ENCODE data around the gene SLC35G3.
"Not testable (repeated sequence)": the region's sequence is repeated elsewhere in the genome, so short reads cannot be mapped to it uniquely, and the experiment has no call there.

DNA sequence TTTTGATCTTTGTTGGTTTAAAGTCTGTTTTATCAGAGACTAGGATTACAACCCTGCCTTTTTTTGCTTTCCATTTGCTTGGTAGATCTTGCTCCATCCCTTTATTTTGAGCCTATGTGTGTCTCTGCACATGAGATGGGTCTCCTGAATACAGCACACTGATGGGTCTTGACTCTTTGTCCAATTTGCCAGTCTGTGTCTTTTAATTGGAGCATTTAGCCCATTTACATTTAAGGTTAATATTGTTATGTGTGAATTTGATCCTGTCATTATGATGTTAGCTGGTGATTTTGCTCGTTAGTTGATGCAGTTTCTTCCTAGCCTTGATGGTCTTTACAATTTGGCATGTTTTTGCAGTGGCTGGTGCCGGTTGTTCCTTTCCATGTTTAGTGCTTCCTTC is 8.4 kb upstream of the SLC35G3 start:
- TF ChIP-seq, protein P1, sequence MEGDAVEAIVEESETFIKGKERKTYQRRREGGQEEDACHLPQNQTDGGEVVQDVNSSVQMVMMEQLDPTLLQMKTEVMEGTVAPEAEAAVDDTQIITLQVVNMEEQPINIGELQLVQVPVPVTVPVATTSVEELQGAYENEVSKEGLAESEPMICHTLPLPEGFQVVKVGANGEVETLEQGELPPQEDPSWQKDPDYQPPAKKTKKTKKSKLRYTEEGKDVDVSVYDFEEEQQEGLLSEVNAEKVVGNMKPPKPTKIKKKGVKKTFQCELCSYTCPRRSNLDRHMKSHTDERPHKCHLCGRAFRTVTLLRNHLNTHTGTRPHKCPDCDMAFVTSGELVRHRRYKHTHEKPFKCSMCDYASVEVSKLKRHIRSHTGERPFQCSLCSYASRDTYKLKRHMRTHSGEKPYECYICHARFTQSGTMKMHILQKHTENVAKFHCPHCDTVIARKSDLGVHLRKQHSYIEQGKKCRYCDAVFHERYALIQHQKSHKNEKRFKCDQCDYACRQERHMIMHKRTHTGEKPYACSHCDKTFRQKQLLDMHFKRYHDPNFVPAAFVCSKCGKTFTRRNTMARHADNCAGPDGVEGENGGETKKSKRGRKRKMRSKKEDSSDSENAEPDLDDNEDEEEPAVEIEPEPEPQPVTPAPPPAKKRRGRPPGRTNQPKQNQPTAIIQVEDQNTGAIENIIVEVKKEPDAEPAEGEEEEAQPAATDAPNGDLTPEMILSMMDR (IDR thresholded peaks at IDR 0.05; ENCODE audit: low read depth, low read length, missing input control) = not testable (repeated sequence)
- TF ChIP-seq SP1 (IDR thresholded peaks at IDR 0.05); GABPA (IDR thresholded peaks at IDR 0.05 in 1 of 2, conservative IDR thresholded peaks at IDR 0.05 in 1 of 2); REST (IDR thresholded peaks at IDR 0.05); FOXA2 (IDR thresholded peaks at IDR 0.05); RAD21 (IDR thresholded peaks at IDR 0.05); JUND (IDR thresholded peaks at IDR 0.05); FOXA1 (IDR thresholded peaks at IDR 0.05); EGR1 (IDR thresholded peaks at IDR 0.05; ENCODE audit: low read depth in 2 of 2): not testable (repeated sequence)
- TF ChIP-seq, protein P2, sequence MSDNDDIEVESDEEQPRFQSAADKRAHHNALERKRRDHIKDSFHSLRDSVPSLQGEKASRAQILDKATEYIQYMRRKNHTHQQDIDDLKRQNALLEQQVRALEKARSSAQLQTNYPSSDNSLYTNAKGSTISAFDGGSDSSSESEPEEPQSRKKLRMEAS (IDR thresholded peaks at IDR 0.05) = not testable (repeated sequence)
